NCI-H1694 (cell line): ENCODE measurements around the gene ABHD10.

ENCODE experiments used
- DNase-seq: peaks from one replicate; lab custom pipeline; 2025; lab: John Stamatoyannopoulos, UW

Gene ABHD10

DNA sequence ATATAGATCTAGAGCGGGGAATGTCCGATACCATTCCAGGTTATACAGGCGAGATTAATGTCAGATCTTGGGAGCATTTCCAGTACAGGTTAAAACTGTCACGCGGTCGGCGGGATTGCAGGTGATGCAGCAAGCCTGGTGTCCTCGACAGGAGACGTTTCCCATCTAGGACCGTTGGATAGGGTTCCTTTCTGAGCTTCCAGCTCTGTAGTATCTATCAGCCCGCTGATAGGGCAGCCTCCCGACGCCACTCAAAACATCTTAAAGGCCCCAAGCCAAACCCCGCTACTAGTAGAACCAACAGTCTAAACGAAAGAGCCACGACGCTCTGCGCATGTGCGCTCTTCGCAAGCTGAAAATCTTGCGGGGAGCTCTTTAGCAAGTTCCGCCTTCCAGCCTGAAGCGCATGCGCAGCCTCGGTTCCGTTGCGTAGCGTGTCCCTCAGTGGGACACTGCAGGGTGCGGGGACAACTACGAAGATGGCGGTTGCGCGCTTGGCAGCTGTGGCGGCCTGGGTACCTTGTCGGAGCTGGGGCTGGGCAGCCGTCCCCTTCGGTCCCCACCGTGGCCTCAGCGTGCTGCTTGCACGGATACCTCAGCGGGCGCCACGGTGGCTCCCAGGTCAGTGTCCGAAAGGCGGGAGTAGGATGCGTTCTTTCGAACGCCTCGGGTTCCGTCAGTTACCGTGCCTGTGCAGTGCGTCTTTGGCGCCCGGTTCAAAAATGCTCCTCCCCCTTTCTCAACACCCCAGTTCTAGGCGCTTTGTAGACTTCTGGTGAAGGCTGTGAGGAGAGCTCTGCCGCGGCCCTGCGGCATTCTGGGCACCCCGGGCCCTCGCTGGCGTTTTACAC, at the start of gene ABHD10:
Gene ABHD10 (plus strand): TSS at position 444 of the 851 bp plus-strand sequence. CDS start 36 bp downstream, at position 480.
- DNase-seq = peak; percentile 98

DNA sequence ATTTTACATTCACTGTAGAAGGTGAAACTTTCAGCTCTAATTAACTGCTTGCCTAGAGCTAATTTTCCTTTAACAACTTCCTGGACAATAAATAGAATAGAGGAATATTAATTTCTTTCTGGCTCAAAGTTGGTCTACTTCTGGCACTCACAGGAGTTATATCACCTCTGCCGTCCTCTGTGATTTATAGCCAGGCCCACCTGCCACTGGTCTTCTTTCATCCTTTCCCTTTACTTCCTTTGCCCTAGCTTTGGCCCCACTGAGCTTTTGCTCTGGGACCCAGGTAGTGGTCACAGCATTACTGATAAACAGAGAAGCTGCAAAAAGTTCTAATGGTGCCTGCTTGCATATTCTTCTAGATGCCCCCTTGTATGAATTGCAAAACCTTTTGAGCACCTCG, 49.3 kb upstream of the ABHD10 start:
- DNase-seq = no peak

DNA sequence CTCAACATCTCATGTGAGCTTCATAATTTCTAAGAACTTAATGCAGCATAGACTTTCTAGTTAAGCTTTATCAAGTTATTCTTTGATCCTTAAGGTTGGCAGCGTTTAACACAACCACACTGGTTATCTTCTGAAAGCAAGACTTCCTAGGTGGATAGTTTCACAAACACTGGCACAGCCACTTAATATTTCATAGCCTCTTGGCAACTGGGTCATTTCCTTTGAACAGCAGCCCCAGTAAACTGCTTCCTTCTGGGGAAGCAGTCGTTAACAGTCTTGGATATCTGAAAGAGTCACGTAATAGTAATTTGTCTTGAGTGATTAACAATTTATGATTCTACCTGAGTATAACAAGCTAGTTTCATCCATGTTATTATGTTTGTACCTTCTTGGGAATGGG, 45.9 kb upstream of the ABHD10 start:
- DNase-seq = no peak

DNA sequence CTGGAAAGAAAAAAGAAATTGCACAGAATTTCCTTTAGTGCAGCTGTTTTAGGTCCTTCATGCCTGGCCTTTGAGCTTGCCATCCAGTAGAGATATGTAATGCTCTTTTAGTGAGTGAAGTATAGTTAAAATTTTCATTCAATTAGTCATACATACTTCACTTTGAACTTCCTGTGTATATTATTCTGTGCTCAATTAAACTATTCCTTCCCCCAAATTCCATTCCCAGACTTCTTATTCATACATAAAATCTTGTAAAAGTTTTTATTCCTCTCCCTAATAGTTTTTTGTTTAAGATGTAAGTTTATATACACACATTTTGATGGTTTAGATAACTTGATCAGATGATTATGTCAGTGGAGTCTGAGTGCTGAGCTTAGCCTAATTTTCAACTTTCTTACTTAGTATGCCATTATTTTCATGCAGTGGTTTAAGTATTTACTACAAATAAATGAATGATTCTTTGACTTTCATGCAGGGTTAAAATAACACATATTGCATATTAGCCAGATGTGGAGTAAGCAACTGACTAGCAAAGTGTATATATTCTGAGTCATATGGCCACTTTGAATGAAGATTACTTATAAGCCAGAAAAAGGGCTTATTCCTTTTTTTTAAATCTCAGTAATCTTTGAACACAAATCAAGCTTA, 42.5 kb upstream of the ABHD10 start:
- DNase-seq = no peak

DNA sequence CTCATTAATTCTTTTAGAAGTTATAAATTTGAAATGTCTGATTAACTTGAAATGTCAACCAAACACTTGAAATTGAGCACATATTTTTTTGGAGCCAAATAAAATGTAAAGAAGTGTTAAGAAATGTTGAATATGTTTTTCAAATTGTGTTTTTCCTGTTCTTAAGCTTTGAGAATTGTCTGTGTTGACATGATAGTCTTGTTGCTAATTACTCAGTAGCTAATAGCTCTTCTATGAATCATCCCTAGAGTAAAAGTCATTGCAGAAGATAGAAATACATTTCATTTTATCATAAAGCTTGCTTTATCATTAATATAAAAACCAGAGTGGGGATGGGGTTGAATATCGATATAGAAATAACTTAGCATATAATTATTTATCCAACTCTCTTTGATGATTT, 41.9 kb upstream of the ABHD10 start:
- no peak for DNase-seq

DNA sequence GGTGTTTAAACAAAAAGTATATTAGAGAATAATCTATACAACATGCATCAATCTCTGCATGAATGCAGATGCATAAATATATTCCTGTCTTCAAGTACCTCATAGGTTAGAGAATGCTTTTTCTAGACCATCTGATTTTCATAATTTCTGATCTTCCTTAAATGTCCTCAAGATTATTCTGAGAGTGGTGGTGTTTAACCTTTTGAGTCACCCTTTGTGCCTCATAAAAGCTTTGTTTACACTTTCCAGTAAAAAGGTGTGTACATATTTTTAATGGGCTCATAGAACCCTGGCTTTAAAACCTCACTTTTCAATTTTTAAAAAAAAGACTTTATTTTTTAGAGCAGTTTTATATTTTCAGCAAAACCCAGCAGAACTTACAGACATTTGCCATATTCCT, 41.0 kb upstream of the ABHD10 start:
- no peak for DNase-seq

DNA sequence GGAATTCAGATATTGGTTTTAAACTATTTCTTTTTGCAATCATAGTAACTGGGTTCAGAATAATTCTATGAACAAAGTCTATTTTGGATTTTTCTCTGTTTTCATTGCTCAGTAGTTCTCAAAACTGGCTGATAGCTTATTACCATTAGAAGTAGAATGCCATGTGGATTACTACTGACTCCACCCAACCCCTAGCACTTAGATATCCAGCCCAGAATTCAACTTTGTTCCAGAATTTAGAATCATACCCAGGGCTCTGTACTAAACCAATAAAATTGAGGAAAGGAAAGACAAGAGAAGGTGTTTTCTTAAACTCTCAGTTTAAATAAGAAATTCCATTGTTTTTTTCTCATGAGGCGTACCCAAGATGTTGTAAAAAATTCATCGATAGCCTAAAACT, 39.0 kb upstream of the ABHD10 start:
- no peak for DNase-seq

DNA sequence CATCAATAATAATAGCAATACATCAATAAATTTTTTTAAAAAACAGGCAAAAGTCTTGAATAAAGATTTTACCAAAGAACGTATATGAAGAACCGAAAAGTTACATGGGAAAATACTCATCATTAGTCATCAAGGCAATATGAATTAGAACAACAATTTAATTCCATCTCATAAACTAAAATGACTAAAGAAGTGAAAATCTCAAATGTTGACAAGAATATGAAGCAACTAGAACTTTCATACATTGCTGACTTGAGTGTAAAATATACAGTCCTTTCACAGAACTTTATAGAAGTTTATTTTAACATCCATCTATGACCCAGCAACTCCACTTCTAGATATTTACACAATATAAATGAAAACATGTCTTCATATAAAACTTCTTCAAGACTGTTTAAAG, 35.3 kb upstream of the ABHD10 start:
- no peak for DNase-seq

DNA sequence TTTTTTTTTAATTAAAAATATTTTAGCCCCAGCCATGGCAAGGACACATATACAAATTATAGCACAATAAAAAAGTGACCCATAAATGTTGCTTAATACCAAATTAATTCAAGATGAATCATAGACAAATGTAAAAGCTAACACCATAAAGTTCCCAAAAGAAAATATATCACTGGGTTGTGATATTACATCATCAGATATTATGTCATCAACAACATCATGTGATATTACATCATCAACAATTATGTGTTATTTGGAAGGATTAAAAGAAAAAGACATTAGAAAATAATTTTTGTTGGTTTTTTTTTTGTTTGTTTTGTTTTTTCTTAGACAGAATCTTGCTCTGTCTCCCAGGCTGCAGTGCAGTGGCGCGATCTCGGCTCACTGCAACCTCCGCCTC, 34.5 kb upstream of the ABHD10 start:
- no peak for DNase-seq

DNA sequence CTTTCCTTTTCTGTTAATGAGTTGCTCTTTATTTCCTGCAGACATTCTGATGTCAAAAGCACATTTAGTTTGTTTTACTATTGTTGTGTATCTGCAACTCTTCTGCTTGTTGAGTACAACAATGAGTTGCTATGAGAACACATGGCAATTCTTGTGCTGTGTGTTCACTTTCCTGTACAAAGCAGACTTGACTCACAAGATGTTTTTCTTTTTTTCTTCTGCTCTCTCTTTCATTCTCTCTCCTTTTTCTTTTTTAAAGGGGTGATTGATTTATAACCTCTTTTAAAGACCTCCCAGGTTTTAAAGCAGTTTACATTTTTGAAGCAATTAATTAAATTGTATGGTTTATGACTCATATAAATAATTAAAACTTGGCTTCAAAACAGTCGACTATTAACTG, 31.6 kb upstream of the ABHD10 start:
- no peak for DNase-seq

DNA sequence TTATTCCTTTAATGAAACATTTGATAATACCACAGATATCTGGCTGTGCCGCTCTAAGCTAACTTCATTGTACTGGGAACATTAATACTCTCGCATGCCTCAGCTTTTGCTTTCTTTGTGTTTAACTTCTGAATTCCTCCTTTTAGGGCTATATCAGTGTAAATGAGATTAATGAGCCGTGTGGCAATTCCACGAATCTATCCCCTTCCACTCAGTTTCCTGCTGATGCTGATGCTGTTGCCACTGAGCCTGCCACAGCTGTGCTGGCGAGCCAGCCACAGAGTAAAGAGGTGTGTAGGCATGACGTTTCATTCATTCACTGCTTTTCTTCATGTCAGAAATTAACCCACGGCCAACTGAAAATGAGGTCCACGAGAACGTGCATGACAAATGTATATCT, 30.0 kb upstream of the ABHD10 start:
- no peak for DNase-seq

DNA sequence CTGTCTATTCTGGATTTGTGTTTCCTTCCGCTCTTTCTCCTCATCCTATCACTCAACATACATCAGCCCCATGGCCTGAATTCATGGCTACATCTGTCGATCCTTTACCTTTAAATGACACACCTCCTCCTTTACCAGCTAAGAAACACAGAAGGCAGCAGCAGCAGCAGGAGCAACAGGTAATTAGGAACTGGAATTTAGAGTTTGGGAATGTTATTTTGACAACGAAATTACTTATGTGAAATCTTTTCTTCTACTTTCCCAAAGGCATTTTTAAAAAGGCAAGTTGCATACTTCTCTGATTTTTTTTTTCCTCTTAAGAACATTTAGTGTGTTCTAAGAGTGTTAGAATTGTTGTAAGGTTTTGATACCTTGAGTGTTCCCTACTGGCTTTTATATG, 29.1 kb upstream of the ABHD10 start:
- DNase-seq = no peak

DNA sequence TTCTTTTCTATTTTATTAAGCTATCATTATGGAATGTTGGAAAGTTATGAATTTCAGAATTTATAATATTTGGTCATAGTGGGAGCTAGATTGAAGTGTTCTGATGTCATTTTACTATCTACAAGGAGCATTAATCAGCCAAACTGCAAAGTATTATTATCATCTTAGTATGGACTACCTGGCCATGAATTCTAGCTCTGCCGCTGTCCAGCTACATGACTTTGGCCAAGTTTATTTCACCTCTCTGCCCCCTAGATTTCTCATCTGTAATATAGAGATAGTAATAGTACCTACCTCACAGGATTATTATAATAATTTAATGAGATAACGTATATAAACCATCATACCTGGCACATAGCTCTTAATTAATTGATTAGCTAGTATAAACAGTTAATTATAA, 27.8 kb upstream of the ABHD10 start:
- no peak for DNase-seq

DNA sequence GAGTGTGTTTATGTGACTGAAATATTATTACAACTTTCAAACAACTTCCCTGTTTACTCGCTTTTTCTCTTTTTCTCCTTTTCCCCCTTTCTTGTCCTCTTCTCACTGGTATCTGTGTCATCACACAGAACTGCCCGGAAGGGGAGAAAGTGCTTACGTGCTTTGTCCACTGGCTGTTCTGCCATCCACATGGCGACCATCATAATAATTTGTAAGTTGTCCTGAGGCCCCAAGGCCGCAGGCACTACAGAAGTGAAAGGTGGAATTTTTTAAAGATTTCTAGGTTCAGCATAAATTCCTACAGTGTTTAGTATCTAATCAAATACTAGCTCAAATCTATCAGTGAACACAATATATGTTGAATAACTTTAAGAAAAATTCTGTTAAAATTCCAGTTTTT, 26.7 kb upstream of the ABHD10 start:
- DNase-seq = no peak

DNA sequence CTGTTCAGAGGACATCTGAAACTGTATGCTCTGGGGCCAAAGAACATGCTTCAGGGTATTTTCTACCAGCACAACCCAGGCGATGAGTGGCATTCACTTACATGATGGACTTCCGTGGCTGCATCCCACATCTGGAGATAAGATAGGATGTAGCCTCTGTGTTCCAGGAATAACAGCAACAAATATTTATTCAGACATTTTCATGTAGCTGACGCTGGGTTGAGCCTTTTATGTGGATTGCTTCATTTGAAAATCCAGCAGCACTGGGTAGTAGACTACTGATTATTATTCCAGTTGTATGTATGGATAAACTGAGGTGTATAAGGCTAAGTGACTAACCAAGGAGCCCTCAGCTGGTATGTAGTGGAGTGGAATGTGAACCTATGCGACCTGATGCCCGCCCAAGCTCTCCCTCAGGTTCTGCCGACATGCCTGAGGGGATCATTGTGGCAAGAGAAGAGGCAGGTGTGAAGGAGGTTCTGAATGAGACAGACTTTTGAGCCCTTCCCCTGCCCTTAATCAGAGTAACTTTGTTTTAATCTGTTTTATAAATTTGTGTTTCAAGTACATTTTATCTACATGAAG, 25.9 kb upstream of the ABHD10 start:
- no peak for DNase-seq

DNA sequence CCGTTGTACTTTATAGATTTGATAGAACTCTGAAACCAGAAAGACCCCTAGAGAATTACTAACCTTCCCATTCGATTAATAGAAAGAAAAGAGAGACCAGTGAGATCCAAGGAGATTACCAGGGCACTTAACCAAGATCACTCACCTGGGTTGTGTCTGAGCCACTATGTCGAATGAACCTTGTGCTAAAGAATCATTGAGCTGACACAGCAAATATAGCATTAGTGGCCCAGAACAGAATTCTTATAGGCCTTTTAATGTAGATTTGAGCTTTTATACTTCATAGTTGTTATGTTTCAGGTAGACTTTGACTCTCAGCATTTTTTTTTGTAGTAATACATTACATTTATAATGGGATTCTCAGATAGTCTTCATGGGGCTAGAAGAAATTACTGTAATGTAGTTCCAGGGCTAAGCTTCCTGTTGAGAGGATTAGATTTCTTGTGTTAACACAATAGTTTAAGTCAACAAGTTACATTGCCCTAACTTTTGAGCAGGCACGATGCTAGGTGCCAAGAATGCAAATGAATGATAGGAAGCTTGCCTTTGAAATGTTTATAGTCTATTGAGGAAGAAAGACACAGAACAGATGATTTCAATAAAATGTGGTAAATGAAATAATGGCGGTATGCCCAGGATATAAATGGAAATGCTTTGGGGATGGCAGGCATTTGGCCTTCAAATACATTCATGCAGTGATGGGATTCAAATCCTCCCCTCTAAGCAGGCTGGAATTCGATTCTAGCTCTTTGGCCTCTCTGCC, 24.4 kb upstream of the ABHD10 start:
- DNase-seq = no peak

DNA sequence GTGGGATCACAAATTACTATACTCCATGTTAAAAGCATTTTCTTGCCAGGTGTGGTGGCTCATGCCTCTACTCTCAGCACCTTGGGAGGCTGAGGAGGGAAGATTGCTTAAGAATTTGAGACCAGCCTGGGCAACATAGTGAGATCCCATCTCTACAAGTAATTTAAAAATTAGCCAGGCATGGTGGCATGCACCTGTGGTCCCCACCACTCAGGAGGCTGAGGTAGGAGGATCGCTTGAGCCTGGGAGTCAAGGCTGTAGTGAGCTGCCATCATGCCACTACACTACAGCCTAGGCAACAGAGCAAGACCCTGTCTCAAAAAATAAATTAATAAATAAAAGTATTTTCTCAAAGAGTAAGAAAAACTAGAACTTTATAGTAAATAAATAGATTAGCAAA, 22.9 kb upstream of the ABHD10 start:
- no peak for DNase-seq

DNA sequence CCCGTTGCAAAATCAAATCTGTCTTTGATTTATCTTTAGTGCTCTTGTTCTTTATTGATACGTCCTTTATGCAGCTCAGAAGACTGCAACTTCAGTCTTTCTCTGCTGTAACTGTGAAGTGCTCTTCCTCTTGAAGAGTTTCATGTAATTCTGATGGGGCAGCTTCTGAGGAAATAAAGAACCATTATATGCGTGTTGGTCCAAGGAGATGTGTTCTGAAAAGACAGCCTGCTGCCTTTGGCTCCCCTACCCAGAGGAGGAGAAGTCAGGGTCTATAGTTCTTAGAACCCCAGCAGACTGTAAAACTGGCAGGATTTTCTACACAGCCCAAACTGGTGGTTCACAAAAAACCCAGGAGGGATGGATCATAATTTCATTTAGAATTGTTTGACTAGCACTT, 22.4 kb upstream of the ABHD10 start:
- DNase-seq = no peak

DNA sequence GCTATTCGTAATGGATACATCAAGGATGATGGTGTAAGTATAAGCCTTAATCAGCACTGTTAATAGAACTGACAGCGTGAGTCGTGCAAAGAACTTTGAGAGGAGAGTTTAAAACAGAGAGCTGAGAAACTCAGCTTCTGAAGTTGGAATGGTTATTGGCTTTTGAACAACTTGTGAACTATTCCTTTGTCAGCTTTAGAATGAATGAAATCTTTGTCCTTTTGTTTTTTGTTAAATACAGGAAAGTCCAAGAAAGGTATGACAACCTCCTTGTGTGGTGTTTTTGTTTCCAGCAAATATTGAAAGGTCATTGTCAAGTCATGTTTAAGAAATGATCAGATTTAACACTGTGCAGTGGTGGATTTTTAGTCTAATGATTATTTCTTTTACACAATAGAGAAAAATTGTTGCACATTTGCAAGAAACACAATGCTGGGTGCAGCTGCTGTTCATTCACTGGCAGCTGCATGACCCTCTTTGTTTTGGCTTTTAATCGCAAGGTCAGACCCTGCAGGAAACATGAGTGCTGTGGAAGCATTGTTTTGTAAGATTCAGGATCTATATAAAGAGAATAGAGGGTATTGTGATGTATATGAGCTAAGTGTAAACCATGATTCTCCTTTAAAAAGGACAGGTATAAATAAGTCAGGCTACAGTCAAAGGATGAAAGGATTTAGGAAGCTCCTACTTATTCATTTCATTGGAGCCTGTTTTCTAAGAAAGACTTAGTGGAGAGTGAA, 21.7 kb upstream of the ABHD10 start:
- no peak for DNase-seq

DNA sequence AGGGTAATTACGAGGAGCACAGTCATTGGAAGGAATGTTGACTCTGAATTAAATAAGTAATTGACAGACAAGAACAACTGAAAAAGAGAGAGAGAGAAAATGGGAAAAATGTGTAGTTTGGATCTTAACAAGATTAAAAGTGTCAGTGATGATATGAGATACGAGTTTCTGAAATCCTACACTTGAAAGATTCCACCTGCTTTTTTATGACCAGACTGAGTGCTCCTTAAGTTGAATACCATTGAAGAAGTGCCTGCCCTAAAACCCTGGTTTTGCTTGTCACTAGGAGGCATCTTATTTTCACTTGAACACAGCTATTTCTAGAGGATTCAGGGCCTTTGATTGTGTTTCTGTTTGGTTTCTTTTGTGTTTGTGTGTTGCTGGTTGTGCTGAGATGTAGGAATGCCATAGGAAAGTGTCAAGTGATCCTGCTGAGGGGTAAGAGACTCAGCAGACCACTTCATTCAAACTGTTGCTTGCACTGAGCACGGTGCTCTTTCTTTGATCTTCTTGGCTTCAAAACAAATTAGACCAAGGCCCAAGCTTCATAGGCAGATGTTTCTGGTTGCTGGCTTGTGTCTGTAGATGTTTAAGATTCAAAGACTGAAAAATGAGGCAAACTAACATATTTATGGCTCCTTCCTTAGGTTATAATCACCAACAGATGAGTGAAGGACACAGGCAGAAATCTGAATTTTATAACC, 17.2 kb upstream of the ABHD10 start:
- DNase-seq = no peak

DNA sequence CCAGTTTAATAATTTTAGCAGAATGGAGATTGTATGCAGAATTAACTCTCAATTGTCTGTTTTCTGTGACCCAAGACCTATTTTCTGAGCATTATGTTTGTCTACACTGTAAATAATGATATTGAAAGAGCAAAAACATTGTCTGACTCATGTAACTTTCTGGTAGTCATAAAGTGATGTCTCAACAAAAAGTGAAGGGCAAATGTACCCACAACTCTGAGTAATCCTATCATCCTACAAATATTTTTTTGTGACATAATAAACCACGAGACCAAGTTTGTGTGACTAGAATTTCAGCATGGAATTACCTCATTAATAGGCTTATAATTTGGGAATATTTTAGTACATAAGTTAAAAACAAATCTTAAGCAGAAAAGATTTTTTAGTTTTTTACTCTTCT, 15.4 kb upstream of the ABHD10 start:
- no peak for DNase-seq
